GM10847 (cell line): Measurements from ENCODE around the gene NT5M.

Experiments
- POLR2A ChIP-seq: IDR thresholded peaks from 2 replicates; pipeline ENCODE4 v1.6.1; 2011; ENCODE audit not compliant: insufficient read length; ENCODE audit errors: extremely low read depth

Gene NT5M

GRCh38 chr17:17297217-17297616 is 6.0 kb upstream of the NT5M start:
- no peak for TF ChIP-seq POLR2A

- TF ChIP-seq POLR2A: no peak
Observed at GRCh38 chr17:17298108-17298507, 5.1 kb upstream of the NT5M start.

- TF ChIP-seq POLR2A: no peak
Observed at GRCh38 chr17:17300624-17301568, 2.3 kb upstream of the NT5M start.

- no peak for TF ChIP-seq POLR2A
Observed at GRCh38 chr17:17303847-17304490, 796 bp downstream of the NT5M start.

- TF ChIP-seq POLR2A: no peak
Observed at GRCh38 chr17:17304521-17304985, 1.4 kb downstream of the NT5M start.

- no peak for TF ChIP-seq POLR2A
Observed at GRCh38 chr17:17305281-17305801, 2.2 kb downstream of the NT5M start.

GRCh38 chr17:17309356-17309755 is 6.2 kb downstream of the NT5M start:
- TF ChIP-seq POLR2A: no peak

GRCh38 chr17:17313350-17313991 is 10.3 kb downstream of the NT5M start:
- TF ChIP-seq POLR2A: no peak

GRCh38 chr17:17314501-17315071 is 11.4 kb downstream of the NT5M start:
- TF ChIP-seq POLR2A: no peak

GRCh38 chr17:17315142-17315821 is 12.1 kb downstream of the NT5M start:
- TF ChIP-seq POLR2A: no peak

GRCh38 chr17:17320188-17320910 is 17.2 kb downstream of the NT5M start:
- TF ChIP-seq POLR2A: no peak

GRCh38 chr17:17320911-17321220 is 17.7 kb downstream of the NT5M start:
- no peak for TF ChIP-seq POLR2A

GRCh38 chr17:17321356-17322025 is 18.3 kb downstream of the NT5M start:
- no peak for TF ChIP-seq POLR2A

GRCh38 chr17:17322516-17323510 is 19.6 kb downstream of the NT5M start:
- no peak for TF ChIP-seq POLR2A
